ENCODE data around the gene LBH.

GRCh38 chr2:30276455-30276911 is 45.1 kb downstream of the LBH start:
- TF ChIP-seq, protein P1, sequence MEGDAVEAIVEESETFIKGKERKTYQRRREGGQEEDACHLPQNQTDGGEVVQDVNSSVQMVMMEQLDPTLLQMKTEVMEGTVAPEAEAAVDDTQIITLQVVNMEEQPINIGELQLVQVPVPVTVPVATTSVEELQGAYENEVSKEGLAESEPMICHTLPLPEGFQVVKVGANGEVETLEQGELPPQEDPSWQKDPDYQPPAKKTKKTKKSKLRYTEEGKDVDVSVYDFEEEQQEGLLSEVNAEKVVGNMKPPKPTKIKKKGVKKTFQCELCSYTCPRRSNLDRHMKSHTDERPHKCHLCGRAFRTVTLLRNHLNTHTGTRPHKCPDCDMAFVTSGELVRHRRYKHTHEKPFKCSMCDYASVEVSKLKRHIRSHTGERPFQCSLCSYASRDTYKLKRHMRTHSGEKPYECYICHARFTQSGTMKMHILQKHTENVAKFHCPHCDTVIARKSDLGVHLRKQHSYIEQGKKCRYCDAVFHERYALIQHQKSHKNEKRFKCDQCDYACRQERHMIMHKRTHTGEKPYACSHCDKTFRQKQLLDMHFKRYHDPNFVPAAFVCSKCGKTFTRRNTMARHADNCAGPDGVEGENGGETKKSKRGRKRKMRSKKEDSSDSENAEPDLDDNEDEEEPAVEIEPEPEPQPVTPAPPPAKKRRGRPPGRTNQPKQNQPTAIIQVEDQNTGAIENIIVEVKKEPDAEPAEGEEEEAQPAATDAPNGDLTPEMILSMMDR (IDR thresholded peaks at IDR 0.05 in 2 of 3, conservative IDR thresholded peaks at IDR 0.05 in 1 of 3; ENCODE audit: borderline replicate concordance in 1 of 3, insufficient read depth in 1 of 3, low read depth in 2 of 3, low read length in 2 of 3): no peak
- TF ChIP-seq POLR2AphosphoS5 (IDR thresholded peaks at IDR 0.05; ENCODE audit: low read depth, low read length) (no peak), POLR2A (IDR thresholded peaks at IDR 0.05; ENCODE audit: borderline replicate concordance, extremely low read depth, insufficient read depth, insufficient read length) (no peak), SIN3A (IDR thresholded peaks at IDR 0.05; ENCODE audit: low read depth) (no peak), FOSL1 (IDR thresholded peaks at IDR 0.05; ENCODE audit: low read depth) (no peak), EZH2 (IDR thresholded peaks at IDR 0.05) (no peak), EZH2phosphoT487 (IDR thresholded peaks at IDR 0.05; ENCODE audit: borderline replicate concordance) (no peak), RAD21 (IDR thresholded peaks at IDR 0.05; ENCODE audit: low read depth) (no peak)
